NCI-H69 (cell line): ENCODE data around the gene RBM27.
"Not testable (repeated sequence)": the region's sequence is repeated elsewhere in the genome, so short reads cannot be mapped to it uniquely, and the experiment has no call there.

ENCODE experiments used
- DNase-seq: peaks from one replicate; lab custom pipeline; 2025; lab: John Stamatoyannopoulos, UW

Gene RBM27

GRCh38 chr5:146203011-146203871 is at the start of gene RBM27:
TSS of gene RBM27 (plus strand) at chr5:146203605. CDS start at chr5:146203766, 161 bp downstream.
- DNase-seq: peak; percentile 100

GRCh38 chr5:146158255-146158654 is 45.1 kb upstream of the RBM27 start:
- DNase-seq: no peak

GRCh38 chr5:146164382-146164781 is 39.0 kb upstream of the RBM27 start:
- no peak for DNase-seq

- no peak for DNase-seq
Measured at GRCh38 chr5:146165460-146165859, 37.9 kb upstream of the RBM27 start.

GRCh38 chr5:146165903-146166302 is 37.5 kb upstream of the RBM27 start:
- no peak for DNase-seq

GRCh38 chr5:146169076-146169475 is 34.3 kb upstream of the RBM27 start:
- no peak for DNase-seq

GRCh38 chr5:146173049-146173448 is 30.4 kb upstream of the RBM27 start:
- DNase-seq: not testable (repeated sequence)

- DNase-seq: no peak
Measured at GRCh38 chr5:146173597-146173996, 29.8 kb upstream of the RBM27 start.

- DNase-seq: no peak
Measured at GRCh38 chr5:146176805-146177204, 26.6 kb upstream of the RBM27 start.

- no peak for DNase-seq
Measured at GRCh38 chr5:146179696-146180095, 23.7 kb upstream of the RBM27 start.

- not testable (repeated sequence) for DNase-seq
Measured at GRCh38 chr5:146183403-146183802, 20.0 kb upstream of the RBM27 start.

GRCh38 chr5:146185161-146185560 is 18.2 kb upstream of the RBM27 start:
- no peak for DNase-seq

GRCh38 chr5:146188358-146188757 is 15.0 kb upstream of the RBM27 start:
- DNase-seq: no peak

GRCh38 chr5:146192571-146193043 is 10.8 kb upstream of the RBM27 start:
- DNase-seq: no peak

GRCh38 chr5:146193285-146193684 is 10.1 kb upstream of the RBM27 start:
- no peak for DNase-seq

GRCh38 chr5:146194997-146195396 is 8.4 kb upstream of the RBM27 start:
- not testable (repeated sequence) for DNase-seq

GRCh38 chr5:146196459-146197048 is 6.9 kb upstream of the RBM27 start:
- DNase-seq: no peak

GRCh38 chr5:146199176-146199815 is 4.1 kb upstream of the RBM27 start:
- DNase-seq: no peak

GRCh38 chr5:146201795-146202194 is 1.6 kb upstream of the RBM27 start:
- DNase-seq: not testable (repeated sequence)

- no peak for DNase-seq
Measured at GRCh38 chr5:146203872-146204192, 427 bp downstream of the RBM27 start.

- DNase-seq: no peak
Measured at GRCh38 chr5:146205499-146206202, 2.2 kb downstream of the RBM27 start.

- no peak for DNase-seq
Measured at GRCh38 chr5:146206257-146206656, 2.9 kb downstream of the RBM27 start.
